ENCODE results near the gene TBL1X. TPM values are rescaled to one million over a fixed set of nuclear protein-coding genes. Genes with fewer than 3 reads are reported as not detected.

Gene TBL1X
- total RNA-seq, 4 donors from 2014 or later: 14.8 to 31.7 (median 16.8) TPM

DNA sequence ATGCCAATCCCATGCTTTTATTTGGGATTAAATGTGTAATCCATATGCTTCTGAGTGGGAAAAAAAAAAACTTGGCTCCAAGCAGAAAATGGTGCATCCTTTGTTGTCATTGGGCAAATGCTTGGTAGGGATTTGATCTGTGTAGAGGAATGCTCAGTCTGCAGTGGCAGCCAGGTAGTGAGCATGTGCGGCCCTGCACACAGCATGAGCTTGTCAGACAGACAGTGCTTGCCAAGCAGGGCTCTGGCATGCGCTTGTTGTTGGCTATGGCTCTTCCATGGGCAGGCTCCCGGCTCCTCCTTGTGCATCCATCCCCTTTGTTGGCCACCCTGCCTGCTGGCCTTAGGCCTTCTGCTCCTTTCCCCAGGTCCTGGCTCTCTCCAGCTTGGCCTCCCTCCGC lies 170.5 kb downstream of the TBL1X start:
- 37 to 63% methylated on average over 4 of the region's 4 CpGs for WGBS, 2 donors
- H3K4me3 ChIP-seq (ENCODE audit: low read depth, poor library complexity, severe bottlenecking): no peak overlapping the region
- intact Hi-C loops (cut with DNase I; ENCODE audit: low total_unique reads): no loop called here
- TF ChIP-seq, protein P1, sequence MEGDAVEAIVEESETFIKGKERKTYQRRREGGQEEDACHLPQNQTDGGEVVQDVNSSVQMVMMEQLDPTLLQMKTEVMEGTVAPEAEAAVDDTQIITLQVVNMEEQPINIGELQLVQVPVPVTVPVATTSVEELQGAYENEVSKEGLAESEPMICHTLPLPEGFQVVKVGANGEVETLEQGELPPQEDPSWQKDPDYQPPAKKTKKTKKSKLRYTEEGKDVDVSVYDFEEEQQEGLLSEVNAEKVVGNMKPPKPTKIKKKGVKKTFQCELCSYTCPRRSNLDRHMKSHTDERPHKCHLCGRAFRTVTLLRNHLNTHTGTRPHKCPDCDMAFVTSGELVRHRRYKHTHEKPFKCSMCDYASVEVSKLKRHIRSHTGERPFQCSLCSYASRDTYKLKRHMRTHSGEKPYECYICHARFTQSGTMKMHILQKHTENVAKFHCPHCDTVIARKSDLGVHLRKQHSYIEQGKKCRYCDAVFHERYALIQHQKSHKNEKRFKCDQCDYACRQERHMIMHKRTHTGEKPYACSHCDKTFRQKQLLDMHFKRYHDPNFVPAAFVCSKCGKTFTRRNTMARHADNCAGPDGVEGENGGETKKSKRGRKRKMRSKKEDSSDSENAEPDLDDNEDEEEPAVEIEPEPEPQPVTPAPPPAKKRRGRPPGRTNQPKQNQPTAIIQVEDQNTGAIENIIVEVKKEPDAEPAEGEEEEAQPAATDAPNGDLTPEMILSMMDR (IDR thresholded peaks at IDR 0.05): no peak
- no peak for TF ChIP-seq POLR2A (IDR thresholded peaks at IDR 0.05)
- DNase-seq (ENCODE audit: low spot score in 2 of 2): peak in 1 of 2 donors; percentile 13

DNA sequence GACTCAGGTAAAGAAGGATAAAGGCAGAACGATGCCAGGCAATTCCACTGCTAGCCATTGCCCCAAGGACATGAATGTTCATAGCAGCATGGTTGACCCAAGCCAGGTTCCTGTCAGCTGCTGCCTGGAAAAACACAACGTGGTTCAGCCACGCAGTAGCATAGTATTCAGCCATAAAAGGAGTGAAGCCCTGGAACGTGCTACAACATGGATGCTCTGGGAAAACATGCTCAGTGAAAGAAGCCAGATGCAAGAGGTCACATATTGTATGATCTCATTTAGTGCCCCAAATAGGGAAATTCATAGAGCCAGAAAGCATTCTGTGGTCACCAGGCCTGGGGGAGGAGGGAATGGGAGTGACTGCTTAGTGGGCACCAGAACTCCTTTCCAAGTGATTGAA lies 170.9 kb downstream of the TBL1X start:
- WGBS, 2 donors: 37 to 59% methylated on average over 4 of the region's 4 CpGs
- no peak overlapping the region for H3K4me3 ChIP-seq (ENCODE audit: low read depth, poor library complexity, severe bottlenecking)
- no peak for DNase-seq (ENCODE audit: low spot score in 2 of 2)
- TF ChIP-seq, protein P1 (IDR thresholded peaks at IDR 0.05): no peak
- no peak for TF ChIP-seq POLR2A (IDR thresholded peaks at IDR 0.05)
- intact Hi-C loops (cut with DNase I; ENCODE audit: low total_unique reads): no loop called here

- TF ChIP-seq POLR2A (IDR thresholded peaks at IDR 0.05): no peak
- TF ChIP-seq, protein P1 (IDR thresholded peaks at IDR 0.05): no peak
- no peak overlapping the region for H3K4me3 ChIP-seq (ENCODE audit: low read depth, poor library complexity, severe bottlenecking)
- DNase-seq (ENCODE audit: low spot score in 2 of 2): no peak
- intact Hi-C loops (cut with DNase I; ENCODE audit: low total_unique reads): no loop called here
These were observed 174.0 kb downstream of the TBL1X start for GRCh38 chrX:9638871-9639270.

DNA sequence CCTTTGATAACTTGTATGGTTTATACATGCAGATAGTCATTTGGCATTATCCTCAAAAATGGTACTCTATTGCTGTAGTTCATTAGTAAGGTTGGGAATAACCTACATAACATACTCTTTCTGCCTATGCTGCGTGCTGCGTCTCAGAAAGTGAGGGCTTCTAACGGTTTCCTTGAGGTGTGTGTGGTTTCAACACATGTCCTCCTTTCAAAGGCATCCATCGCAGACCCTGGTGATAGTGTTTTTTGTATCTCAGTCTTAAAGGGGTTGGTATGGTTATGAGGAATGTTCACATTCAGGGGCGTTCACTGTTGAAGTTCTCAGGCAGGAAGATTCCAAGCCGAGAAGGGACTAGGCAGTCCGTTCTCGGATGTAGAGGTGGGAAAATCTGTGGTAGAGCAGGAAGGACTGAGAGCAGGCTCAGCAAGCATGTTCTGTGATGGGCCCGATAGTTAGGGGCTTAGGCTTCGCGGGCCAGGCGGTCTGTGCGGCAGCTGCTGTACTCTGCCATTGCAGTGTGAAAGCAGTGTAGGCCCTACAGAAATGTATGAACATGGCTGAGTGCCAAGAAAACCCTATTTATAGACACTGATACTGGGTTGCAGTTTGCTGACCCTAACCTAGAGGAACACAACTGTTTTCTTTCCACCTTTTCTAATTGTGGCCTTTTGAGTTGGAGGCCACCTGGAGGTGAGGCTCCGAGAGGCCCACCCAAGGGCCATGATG lies 177.6 kb downstream of the TBL1X start:
- no peak overlapping the region for H3K4me3 ChIP-seq (ENCODE audit: low read depth, poor library complexity, severe bottlenecking)
- TF ChIP-seq, protein P1 (IDR thresholded peaks at IDR 0.05): no peak
- no peak for TF ChIP-seq POLR2A (IDR thresholded peaks at IDR 0.05)

DNA sequence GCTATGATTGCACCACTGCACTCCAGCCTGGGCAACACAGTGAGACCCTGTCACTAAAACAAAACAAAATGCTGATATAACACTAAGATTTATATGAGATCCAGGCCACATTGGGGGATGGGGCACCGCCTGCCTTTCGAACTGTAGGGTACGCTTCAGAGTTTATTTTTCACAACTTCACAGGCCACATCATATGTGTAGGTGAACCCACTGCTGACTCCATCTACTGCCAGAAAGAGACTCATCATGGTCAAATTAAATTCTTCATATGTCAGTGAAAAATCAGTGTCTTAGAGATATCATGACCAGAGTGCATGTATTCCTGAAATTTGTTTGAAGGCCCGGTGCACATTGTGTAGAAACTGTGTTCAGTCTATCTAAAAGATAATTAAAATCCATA lies 178.9 kb downstream of the TBL1X start:
- DNase-seq (ENCODE audit: low spot score in 2 of 2): no peak
- WGBS, 2 donors: 91 to 98% methylated on average over 4 of the region's 4 CpGs
- intact Hi-C loops (cut with DNase I; ENCODE audit: low total_unique reads): loop anchor here (5.0 kb wide), 1 partner anchor 798 kb away; no protein-coding TSS in a partner anchor
- no peak for TF ChIP-seq POLR2A (IDR thresholded peaks at IDR 0.05)
- TF ChIP-seq, protein P1 (IDR thresholded peaks at IDR 0.05): no peak
- H3K4me3 ChIP-seq (ENCODE audit: low read depth, poor library complexity, severe bottlenecking): no peak overlapping the region

More for the DNA sequence above, 177.6 kb downstream of the TBL1X start:
- 82 to 90% methylated on average over 14 of the region's 14 CpGs for WGBS, 2 donors
- DNase-seq (ENCODE audit: low spot score in 2 of 2): no peak
- intact Hi-C loops (cut with DNase I; ENCODE audit: low total_unique reads): loop anchor here (5.0 kb wide), 1 partner anchor 800 kb away; no protein-coding TSS in a partner anchor
